ENCODE data around the gene USH2A. TPM values are rescaled to one million over a fixed set of nuclear protein-coding genes. Genes with fewer than 3 reads are reported as not detected.

USH2A gene
- total RNA-seq, 4 donors from 2014 or later = under 0.01 to 1.0 (median under 0.01) TPM; not detected in 1

DNA sequence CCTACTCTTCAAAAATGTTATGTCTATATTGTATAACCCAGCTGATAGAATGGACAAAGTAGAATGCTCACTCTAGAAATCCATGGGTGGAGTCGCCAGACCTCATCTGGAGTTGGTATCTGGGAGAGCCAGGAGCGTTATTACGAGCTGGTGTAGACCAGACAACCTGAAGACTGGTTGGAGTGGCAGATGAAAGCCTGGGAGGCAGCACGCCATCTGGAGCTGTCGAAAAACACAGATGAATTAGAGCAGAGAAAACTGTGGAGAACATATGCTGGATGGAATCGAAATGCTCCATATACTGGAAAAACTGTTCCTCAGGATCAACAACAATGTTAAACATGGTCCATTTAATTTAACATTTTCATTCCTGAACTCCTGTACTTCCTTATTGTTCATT is 522.6 kb downstream of the USH2A start:
- TF ChIP-seq CTCF (IDR thresholded peaks at IDR 0.05) (no peak), POLR2A (IDR thresholded peaks at IDR 0.05) (no peak), EP300 (IDR thresholded peaks at IDR 0.05) (no peak)
- H3K27ac ChIP-seq = no peak overlapping the region
- no peaks in the 10 kb centered on the region for H3K27me3 ChIP-seq
- 75 to 83% methylated on average over 6 of the region's 6 CpGs for WGBS, 2 donors
- H3K4me3 ChIP-seq = no peak overlapping the region
- no peak for DNase-seq (ENCODE audit: low spot score in 2 of 2)
- H3K9me3 ChIP-seq = no peaks in the 10 kb centered on the region
- H3K4me1 ChIP-seq = no peaks in the 10 kb centered on the region
- H3K36me3 ChIP-seq = no peaks in the 10 kb centered on the region

DNA sequence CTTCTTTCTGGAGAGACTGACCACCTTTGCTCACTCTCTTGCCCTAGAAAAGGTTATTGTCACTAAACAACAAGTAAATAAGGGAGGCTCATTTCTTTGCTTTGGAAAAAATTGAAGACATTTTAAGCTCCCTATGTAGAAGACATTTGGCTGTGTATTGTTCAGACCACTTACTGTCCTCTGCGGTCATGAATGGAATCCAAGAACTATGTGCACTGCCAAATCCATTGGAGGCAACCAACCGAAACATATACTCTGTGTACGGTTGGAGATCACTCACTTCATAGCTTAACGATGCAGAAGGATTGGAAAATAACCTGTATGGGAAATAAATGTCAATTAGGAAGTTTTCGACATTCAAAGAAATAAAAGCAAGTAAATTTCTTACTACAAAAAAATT is 523.3 kb downstream of the USH2A start:
- TF ChIP-seq EP300 (IDR thresholded peaks at IDR 0.05) (no peak), POLR2A (IDR thresholded peaks at IDR 0.05) (no peak), CTCF (IDR thresholded peaks at IDR 0.05) (no peak)
- Histone ChIP-seq H3K4me3 (no peak overlapping the region), H3K4me1 (no peaks in the 10 kb centered on the region), H3K27me3 (no peaks in the 10 kb centered on the region), H3K9me3 (no peaks in the 10 kb centered on the region), H3K36me3 (no peaks in the 10 kb centered on the region), H3K27ac (no peak overlapping the region)
- WGBS, 2 donors = 91 to 95% methylated on average over 5 of the region's 5 CpGs
- no peak for DNase-seq (ENCODE audit: low spot score in 2 of 2)

- 88 to 92% methylated on average over 3 of the region's 3 CpGs for WGBS, 2 donors
- H3K4me1 ChIP-seq = peaks cover 0 to 8% (median 0%) of the 10 kb centered on the region in 4 donors
- no peak for DNase-seq (ENCODE audit: low spot score in 2 of 2)
- H3K27me3 ChIP-seq = no peaks in the 10 kb centered on the region
- TF ChIP-seq CTCF (IDR thresholded peaks at IDR 0.05) (no peak), POLR2A (IDR thresholded peaks at IDR 0.05) (no peak), EP300 (IDR thresholded peaks at IDR 0.05) (no peak)
- H3K36me3 ChIP-seq = no peaks in the 10 kb centered on the region
- no peak overlapping the region for H3K4me3 ChIP-seq
- H3K27ac ChIP-seq = no peak overlapping the region
- no peaks in the 10 kb centered on the region for H3K9me3 ChIP-seq
Observed at GRCh38 chr1:215895893-215896292, 527.4 kb downstream of the USH2A start.

DNA sequence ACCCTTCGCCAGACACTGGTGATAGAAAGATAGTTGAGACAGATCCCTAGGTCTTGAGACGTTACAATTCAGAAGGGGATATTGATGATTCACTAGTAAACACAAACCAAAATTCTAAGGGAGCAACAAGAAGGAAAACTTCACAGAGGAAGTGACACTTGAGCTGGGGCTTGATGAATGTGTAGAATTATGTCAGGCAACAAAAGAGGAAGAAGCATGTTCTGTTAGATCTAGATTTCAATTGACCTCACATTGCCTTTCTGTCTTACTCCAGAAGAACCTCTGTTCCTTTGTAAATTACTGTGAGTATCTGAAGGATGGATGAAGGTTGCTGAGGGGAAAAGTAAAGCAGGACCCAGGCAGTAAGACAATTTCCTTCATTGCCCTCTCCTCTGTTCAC is 528.0 kb downstream of the USH2A start:
- peaks cover 0 to 14% (median 0%) of the 10 kb centered on the region in 4 donors for H3K4me1 ChIP-seq
- H3K4me3 ChIP-seq = no peak overlapping the region
- no peak overlapping the region for H3K27ac ChIP-seq
- 69 to 77% methylated on average over 2 of the region's 2 CpGs for whole genome bisulfite sequencing, 2 donors
- TF ChIP-seq POLR2A (IDR thresholded peaks at IDR 0.05) (no peak), EP300 (IDR thresholded peaks at IDR 0.05) (no peak), CTCF (IDR thresholded peaks at IDR 0.05) (no peak)
- no peak for DNase-seq (ENCODE audit: low spot score in 2 of 2)
- H3K36me3 ChIP-seq = no peaks in the 10 kb centered on the region
- no peaks in the 10 kb centered on the region for H3K9me3 ChIP-seq
- no peaks in the 10 kb centered on the region for H3K27me3 ChIP-seq

- TF ChIP-seq EP300 (IDR thresholded peaks at IDR 0.05) (no peak), POLR2A (IDR thresholded peaks at IDR 0.05) (no peak), CTCF (IDR thresholded peaks at IDR 0.05) (no peak)
- no peaks in the 10 kb centered on the region for H3K27me3 ChIP-seq
- 77 to 80% methylated on average over 4 of the region's 4 CpGs for WGBS, 2 donors
- no peaks in the 10 kb centered on the region for H3K36me3 ChIP-seq
- H3K27ac ChIP-seq = no peak overlapping the region
- DNase-seq (ENCODE audit: low spot score in 2 of 2) = no peak
- H3K4me3 ChIP-seq = no peak overlapping the region
- no peaks in the 10 kb centered on the region for H3K9me3 ChIP-seq
- peaks cover 0 to 15% (median 0%) of the 10 kb centered on the region in 4 donors for H3K4me1 ChIP-seq
Observed at GRCh38 chr1:215894617-215895016, 528.6 kb downstream of the USH2A start.

Data from tibial nerve (tissue), 4 donors.